Erythroblast (primary cell): ENCODE measurements around the gene CFLAR.

ENCODE experiments used
- GATA1 ChIP-seq: IDR thresholded peaks from 2 replicates; pipeline ENCODE4 v1.6.1; 2011; ENCODE audit warnings: low read depth, mild to moderate bottlenecking, control low read depth, low read length, moderate library complexity
- POLR2A ChIP-seq: IDR thresholded peaks from 2 replicates; pipeline ENCODE4 v1.6.1; 2011; ENCODE audit warnings: mild to moderate bottlenecking, low read length

DNA sequence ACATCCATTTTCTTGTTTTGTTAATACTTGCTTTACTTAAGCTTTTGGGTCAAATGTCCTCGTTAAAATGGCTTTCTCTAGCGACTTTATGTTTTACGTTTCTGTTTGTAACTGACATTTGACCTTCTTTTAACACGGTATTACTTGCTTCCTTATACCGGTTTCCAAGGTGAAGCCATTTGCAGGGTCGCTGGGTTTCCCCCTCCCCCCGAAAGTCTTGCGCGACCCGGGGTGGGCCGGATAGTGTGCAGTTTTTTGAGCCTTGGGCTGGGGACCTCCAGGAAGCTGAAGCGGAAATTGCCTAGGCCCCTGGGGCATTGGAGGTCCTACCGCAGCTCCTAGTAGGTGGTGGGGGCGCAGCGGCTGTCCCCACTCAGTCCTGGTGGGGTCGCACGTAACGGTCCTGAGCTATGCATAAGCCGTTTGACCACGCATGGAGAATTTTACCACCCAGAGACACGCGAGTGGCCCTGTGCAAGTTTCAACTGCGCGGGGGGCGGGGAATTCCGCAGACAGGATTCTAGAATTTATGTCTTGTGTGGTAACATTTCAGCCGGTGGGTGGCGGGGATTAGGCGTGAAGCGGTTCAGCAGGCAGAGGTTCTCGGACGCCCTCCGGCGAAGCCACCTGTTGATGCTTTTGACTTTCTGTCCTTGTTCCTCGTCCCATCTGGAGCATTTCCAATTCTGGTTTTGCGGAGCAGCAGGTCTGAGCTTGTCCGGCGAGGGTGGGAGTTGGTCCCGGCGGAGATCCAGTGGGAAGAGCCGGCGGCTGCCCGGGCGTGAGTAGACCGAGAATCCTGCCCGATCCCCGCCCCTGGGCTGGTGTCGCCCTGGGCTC is 2.4 kb downstream of the CFLAR start:
- TF ChIP-seq POLR2A = peak; percentile 88
- no peak for TF ChIP-seq GATA1
